GM12891 (cell line): ENCODE measurements around the gene PHLPP1.

Experiments
- DNase-seq: peaks from one replicate; pipeline ENCODE4 v3.0.0; 2011; ENCODE audit warnings: low spot score; ENCODE audit not compliant: insufficient read length
- FAIRE-seq: peaks from 2 replicates; lab custom pipeline; 2011; peaks lifted over from hg19 to GRCh38; lab: Jason Lieb, UNC
- PAX5 ChIP-seq: IDR thresholded peaks from 2 replicates; pipeline ENCODE4 v1.6.1; 2011; ENCODE audit warnings: low read length, moderate library complexity, mild to moderate bottlenecking; ENCODE audit not compliant: insufficient read depth, severe bottlenecking
- POLR2A ChIP-seq: IDR thresholded peaks from 2 replicates; pipeline ENCODE4 v1.6.1; 2011; ENCODE audit warnings: low read depth, low read length, control low read depth
- POLR2AphosphoS5 ChIP-seq: IDR thresholded peaks from 2 replicates; pipeline ENCODE4 v1.6.1; 2011; ENCODE audit warnings: low read depth, low read length, control low read depth
- POU2F2 ChIP-seq: IDR thresholded peaks from 2 replicates; pipeline ENCODE4 v1.6.1; 2011; ENCODE audit warnings: low read depth, mild to moderate bottlenecking, control low read depth, low read length, moderate library complexity
- SPI1 ChIP-seq: IDR thresholded peaks from 2 replicates; pipeline ENCODE4 v1.6.1; 2011; ENCODE audit warnings: low read depth, low read length, control low read depth
- TAF1 ChIP-seq: IDR thresholded peaks from 2 replicates; pipeline ENCODE4 v1.6.1; 2011; ENCODE audit warnings: low read depth, low read length, control low read depth

The PHLPP1 gene

DNA sequence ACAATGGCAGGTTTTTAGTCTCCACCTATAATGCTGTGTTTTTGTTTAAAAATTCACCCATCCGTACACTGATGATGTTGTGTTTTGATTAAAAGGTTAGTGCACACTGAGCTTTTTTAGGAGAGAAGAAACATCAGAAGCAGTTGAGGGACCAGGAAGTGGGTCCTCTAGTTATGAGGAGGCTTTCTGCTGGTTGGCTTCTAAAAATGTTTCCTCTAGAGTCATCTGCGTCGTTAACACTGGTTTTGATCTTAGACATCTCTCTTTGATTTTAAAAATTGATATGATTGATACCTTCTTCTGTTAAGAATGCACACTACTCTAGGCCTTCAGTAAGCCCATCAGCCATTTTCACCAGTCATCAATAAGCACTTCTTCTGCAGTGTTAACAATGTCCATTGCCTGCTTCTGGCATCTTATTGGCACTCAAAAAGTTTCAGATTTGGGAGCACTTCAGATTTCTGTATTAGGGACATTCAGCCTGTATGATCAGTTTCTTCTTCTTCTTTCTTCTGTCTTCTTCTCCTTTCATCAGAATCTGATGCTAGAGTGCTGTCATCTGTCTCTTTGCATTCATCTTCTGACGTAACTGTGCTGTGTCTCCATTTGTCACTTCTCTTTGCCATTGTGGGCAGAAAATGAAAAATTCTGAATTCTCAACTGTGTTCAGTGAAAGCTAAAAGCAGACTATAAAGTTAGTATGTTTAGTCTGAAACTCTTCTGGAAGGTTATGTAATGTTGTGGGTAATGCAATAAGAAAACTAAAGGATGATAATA lies 56.3 kb downstream of the PHLPP1 start:
- TF ChIP-seq SPI1: peak; percentile 78
- no peak for TF ChIP-seq PAX5
- FAIRE-seq: peak; percentile 54
- DNase-seq: no peak

DNA sequence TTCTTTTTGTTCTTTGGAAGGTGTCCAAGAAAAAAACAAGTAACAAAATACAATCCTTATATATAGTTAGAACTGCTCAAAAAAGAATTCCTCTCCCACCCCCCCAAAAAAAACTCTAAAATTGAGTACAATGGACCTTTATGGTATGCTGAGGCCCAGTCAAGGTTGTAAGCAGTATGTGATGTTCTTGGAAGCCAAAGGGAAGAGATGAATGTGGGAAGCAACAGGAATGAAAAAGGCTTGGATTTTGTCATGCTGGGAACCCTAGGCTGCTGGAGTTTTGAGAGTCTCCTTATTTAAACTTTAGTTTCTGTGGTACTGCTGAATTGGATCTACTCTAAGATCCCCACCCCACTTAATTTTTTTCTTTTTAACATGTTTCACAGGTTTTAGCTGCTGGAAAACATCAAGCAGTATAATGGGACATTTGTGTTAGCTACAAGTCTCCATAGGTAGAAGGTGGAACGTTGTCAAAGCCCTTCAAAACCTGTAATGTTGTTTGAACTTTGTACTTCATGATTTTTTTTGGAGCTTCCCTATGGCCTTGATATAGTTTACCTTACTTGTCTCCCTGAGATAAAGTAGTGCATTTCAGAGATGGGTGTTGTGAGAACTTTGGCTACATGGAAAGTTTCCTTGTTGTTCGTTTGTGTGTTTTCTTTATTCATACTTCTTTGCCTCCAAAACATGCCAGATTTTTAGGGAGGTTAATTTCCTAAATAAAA lies 57.7 kb downstream of the PHLPP1 start:
- DNase-seq (no peak), FAIRE-seq (no peak)
- TF ChIP-seq POU2F2 (no peak), POLR2AphosphoS5 (no peak), TAF1 (no peak), POLR2A (no peak), SPI1 (no peak), PAX5 (no peak)

DNA sequence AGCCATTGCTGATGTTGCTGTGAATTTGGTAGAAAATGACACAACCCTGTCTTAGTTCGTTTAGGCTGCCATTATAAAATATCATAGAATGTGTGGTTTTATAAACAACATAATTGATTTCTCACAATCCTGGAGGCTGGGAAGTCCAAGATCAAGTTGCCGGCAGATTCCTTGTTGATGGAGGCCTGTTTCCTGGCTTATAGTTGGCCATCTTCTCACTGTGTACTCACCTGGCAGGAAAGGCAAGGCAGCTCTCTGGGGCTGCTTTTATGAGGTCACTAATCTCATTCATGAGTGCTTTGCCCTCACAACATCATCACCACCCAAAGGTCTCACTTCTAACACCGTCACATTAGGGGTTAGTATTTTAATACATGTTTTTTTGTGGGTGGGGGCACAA lies 58.4 kb downstream of the PHLPP1 start:
- FAIRE-seq: no peak
- DNase-seq: no peak
- TF ChIP-seq POU2F2 (no peak), TAF1 (no peak), SPI1 (no peak)

DNA sequence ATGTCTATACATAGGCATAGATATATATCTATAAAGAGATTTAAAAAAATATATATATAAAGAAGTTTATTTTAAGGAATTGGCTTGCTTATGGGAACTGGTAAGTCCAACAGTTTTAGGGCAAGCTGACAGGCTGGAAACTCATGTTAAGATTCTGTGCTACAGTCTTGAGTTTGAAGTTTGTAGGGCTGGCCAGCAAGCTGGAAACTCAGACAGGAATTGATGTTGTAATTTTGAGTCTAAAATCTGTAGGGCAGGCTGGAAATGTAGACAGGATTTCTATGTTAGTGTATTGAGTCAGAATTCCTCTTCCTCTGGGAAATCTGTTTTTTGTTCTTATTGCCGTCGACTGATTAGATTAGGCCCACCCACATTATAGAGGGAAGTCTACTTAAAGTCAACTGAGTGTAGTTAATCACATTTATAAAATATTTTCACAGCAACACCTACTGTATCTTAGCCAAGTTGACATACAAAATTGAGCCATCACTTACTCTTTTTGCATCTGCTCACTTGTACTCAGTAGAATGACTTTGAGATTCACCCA lies 60.8 kb downstream of the PHLPP1 start:
- FAIRE-seq (no peak), DNase-seq (no peak)
- TF ChIP-seq POLR2AphosphoS5 (no peak), POU2F2 (no peak), POLR2A (no peak), TAF1 (no peak), SPI1 (no peak), PAX5 (no peak)

DNA sequence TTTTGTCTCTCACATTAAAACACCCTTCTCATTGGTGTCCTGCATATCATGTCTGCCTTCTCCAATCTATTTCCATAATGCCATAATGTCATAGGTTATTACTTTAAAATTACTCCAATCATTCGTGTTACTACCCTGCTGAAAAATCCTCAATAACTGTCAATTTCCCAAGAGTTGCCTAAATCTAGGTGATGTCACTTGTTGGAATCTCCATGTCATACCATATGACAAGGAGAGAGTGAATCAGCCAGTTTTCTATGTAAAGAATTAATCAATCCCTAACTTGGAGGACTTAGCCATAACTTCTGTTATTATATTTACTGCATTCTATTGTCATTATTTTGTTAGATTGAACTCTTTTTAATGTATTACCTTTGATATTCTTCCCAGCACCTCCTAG lies 62.5 kb downstream of the PHLPP1 start:
- FAIRE-seq: no peak
- no peak for TF ChIP-seq POLR2A
- TF ChIP-seq POU2F2: no peak
- no peak for TF ChIP-seq SPI1
- TF ChIP-seq POLR2AphosphoS5: no peak
- TF ChIP-seq TAF1: no peak
- TF ChIP-seq PAX5: no peak

DNA sequence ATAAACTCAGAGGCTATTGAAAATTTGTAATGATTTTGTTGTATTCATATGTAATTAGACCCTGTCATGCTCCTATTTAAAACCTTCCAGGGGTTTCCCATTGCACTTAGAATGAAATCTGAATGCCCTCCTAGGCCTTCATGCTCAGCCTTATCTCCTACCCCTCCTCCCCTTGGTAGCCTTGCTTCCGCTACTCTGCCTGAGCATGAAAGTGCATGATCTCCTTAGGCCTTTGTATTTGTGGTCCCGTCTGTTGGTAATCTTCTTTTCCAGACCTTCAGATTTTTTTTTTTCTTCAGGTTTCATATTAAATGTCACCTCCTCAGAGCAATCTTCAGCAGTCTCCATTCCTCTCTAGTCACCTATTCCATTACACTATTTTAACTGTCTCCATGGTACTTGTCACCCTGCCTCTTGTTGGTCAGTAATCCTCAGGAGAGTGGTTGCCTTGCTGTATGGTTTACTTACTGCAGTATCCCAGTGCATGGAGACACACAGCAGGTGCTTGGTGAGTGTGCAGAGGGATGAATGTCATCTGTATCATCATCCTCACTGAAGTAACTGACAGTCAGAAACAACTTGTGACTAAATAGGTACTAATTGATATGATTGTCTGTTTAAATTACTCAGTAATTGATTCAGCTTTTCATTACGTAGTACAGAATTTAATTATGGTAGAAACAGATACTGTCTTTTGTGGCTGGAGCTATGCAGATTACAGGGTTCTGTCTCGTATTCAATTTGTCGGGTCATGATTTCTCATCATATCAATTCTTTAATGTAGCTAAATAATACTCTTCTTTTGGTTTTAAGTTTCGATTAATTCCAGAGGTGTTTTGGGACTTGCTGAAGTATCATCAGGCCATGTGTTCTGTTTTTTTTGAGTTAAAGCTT lies 63.9 kb downstream of the PHLPP1 start:
- TF ChIP-seq POU2F2 (no peak), POLR2AphosphoS5 (no peak)
- FAIRE-seq (peak; percentile 75), DNase-seq (no peak)

More for the DNA sequence above, 62.5 kb downstream of the PHLPP1 start:
- no peak for DNase-seq

DNA sequence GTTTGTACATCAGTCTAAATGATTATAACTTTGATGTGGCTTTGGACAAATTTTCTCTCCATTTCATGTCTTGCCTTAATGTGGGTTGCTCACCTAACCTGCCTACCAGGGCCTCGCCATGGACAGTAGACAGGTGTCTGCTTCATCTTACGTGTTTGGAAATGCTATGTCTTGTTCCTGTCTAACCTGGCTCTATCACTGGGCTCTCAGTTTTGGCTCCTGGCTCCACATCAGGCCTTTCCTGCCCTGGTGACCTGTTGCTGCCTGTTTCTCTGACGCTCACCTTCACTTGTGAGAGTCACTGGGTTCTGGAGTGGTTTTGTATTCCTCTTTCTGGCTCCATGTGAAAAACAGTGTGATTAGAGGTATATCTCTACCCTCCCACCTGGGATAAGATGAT lies 65.9 kb downstream of the PHLPP1 start:
- FAIRE-seq (peak; percentile 31), DNase-seq (no peak)
- no peak for TF ChIP-seq PAX5
- no peak for TF ChIP-seq SPI1
- TF ChIP-seq TAF1: no peak
- no peak for TF ChIP-seq POLR2A
- TF ChIP-seq POU2F2: no peak
- no peak for TF ChIP-seq POLR2AphosphoS5

DNA sequence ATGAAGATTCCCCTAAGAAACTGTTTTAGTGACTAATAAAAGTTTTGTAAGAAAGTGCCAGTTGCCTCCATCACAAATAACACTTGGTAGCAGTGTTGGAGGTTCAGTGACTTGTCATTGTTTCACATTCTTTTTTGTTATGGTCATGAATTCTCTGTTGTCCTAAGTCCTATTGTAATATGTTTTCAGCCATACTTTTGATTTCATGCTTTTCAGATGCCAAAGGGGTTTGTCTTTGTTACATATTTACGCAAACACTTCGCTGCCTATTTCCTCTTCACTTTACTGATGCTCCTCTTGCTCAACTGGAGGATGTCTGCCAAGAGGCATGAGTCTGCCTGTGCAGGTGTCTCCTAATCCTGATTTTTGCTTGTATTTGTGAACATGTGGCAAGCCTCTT lies 66.6 kb downstream of the PHLPP1 start:
- FAIRE-seq (peak; percentile 80), DNase-seq (no peak)
- TF ChIP-seq PAX5 (no peak), POU2F2 (no peak), TAF1 (no peak), POLR2AphosphoS5 (no peak), POLR2A (no peak), SPI1 (no peak)

DNA sequence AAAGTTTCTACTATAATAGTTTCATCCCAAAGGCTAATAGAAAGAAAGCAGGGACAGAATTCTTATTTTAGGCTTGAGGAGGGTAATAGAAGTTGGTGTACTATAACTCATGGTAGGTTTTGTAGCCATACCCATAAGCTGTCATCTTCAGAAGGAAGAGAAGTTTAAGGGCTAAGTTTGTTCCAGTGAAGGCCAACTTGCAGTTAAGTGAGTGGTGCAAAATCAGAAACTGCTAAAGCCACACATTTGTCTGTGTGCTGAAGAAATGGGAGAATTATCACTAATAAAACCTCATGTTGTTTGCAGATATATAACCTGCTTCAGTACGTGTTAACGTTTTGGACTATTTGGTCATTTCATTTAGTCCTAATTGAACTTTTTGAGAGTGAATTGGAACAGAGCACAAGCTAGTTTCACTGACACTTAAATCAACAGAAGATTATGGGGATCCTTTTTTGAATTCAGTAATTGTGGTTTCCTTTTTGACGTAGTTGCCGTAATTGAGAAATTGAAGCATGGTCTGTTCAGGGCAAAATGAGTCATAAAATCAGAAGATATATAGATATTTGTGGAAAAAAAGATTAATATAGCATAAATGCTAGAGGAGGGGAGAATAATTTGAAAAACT lies 69.1 kb downstream of the PHLPP1 start:
- peak; percentile 60 for FAIRE-seq
- no peak for DNase-seq
- TF ChIP-seq SPI1 (no peak), POU2F2 (no peak), TAF1 (no peak), POLR2A (no peak), PAX5 (no peak), POLR2AphosphoS5 (no peak)
